ENCODE measurements around the gene UBE2S.
"Not testable (repeated sequence)": the region's sequence is repeated elsewhere in the genome, so short reads cannot be mapped to it uniquely, and the experiment has no call there.

The UBE2S gene

GRCh38 chr19:55407550-55407799, at the start of gene UBE2S:
TSS of gene UBE2S (minus strand) at chr19:55407788. CDS start at chr19:55407589, 199 bp downstream.
- DNase-seq (ENCODE audit: low spot score), result not testable (repeated sequence)

- DNase-seq (ENCODE audit: low spot score), result no peak
Observed at GRCh38 chr19:55456347-55456746, 48.8 kb upstream of the UBE2S start.

- no peak for DNase-seq (ENCODE audit: low spot score)
Observed at GRCh38 chr19:55455576-55456235, 48.1 kb upstream of the UBE2S start.

- peak; percentile 57 for DNase-seq (ENCODE audit: low spot score)
Observed at GRCh38 chr19:55454787-55455243, 47.2 kb upstream of the UBE2S start.

- no peak for DNase-seq (ENCODE audit: low spot score)
Observed at GRCh38 chr19:55453511-55454260, 46.1 kb upstream of the UBE2S start.

GRCh38 chr19:55452749-55453346, 45.3 kb upstream of the UBE2S start:
- DNase-seq (ENCODE audit: low spot score), result peak; percentile 73

- DNase-seq (ENCODE audit: low spot score), result no peak
Observed at GRCh38 chr19:55451965-55452748, 44.6 kb upstream of the UBE2S start.

GRCh38 chr19:55451163-55451964, 43.8 kb upstream of the UBE2S start:
- DNase-seq (ENCODE audit: low spot score), result no peak

- DNase-seq (ENCODE audit: low spot score), result no peak
Observed at GRCh38 chr19:55449469-55449868, 41.9 kb upstream of the UBE2S start.

- DNase-seq (ENCODE audit: low spot score), result not testable (repeated sequence)
Observed at GRCh38 chr19:55448175-55448490, 40.5 kb upstream of the UBE2S start.

- peak; percentile 54 for DNase-seq (ENCODE audit: low spot score)
Observed at GRCh38 chr19:55447421-55448174, 40.0 kb upstream of the UBE2S start.

GRCh38 chr19:55446060-55446459, 38.5 kb upstream of the UBE2S start:
- no peak for DNase-seq (ENCODE audit: low spot score)

GRCh38 chr19:55444646-55445045, 37.1 kb upstream of the UBE2S start:
- DNase-seq (ENCODE audit: low spot score), result no peak

- no peak for DNase-seq (ENCODE audit: low spot score)
Observed at GRCh38 chr19:55443824-55444480, 36.4 kb upstream of the UBE2S start.

GRCh38 chr19:55443045-55443823, 35.6 kb upstream of the UBE2S start, which contains the start of gene SHISA7:
TSS of gene SHISA7 (minus strand) at chr19:55443300. CDS start at chr19:55442863, 437 bp downstream.
- DNase-seq (ENCODE audit: low spot score), result no peak

- no peak for DNase-seq (ENCODE audit: low spot score)
Observed at GRCh38 chr19:55442372-55442961, 34.9 kb upstream of the UBE2S start.

- DNase-seq (ENCODE audit: low spot score), result no peak
Observed at GRCh38 chr19:55441692-55442321, 34.2 kb upstream of the UBE2S start.

- DNase-seq (ENCODE audit: low spot score), result no peak
Observed at GRCh38 chr19:55441319-55441691, 33.7 kb upstream of the UBE2S start.

Data from RKO (cell line).